Measurements from ENCODE around the gene MYCN. TPM values are rescaled to one million over a fixed set of nuclear protein-coding genes. Genes with fewer than 3 reads are reported as not detected.

MYCN gene
- total and polyA plus RNA-seq, 2 donors (not counting 3 experiments of a cell fraction or from before 2014, with no cell fraction given), result 0.47 to 6.8 TPM

DNA sequence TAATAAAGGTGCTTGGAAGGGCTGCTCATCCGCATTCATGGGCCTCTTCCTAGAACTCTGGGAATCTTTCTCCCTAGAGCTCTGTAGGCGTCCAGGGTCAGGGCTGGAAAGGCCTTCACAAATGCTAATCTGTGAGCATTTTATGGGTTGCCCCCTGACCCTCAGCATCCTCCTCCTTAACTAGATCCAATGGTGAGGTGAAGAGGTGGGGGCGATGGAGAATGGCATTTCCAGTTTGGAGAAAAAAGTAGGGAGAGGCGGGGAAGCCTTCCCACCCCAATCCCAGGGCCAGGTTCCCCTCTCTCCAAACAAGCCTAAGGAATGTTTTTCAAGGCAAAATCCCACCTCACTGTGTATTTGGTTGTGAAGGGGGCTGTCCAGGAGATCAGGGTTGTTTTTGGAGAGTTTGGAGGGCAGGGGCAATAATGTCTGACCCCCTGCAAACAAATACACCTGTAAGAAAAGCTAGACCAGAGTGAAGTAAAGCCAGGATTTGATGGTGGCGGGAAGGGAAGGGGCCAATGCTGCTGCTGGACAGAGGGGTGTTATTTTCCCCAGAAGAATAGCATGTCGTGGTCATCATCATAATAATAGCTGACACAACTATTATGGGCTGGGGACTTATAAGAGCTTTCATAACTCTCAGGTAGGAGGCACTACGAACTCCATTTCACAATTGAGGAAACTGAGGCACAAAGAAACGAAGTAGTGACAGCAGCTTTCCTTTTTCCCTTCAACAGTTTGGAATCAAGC, 1.4 kb upstream of the MYCN start:
- BruUV-seq (replicated peaks), result no TSS peak
- H3K9me3 ChIP-seq (replicated peaks; ENCODE audit: control insufficient read depth, insufficient read depth, low read length), result no peaks in the 10 kb centered on the region
- no peak overlapping the region for H2AFZ ChIP-seq (ENCODE audit: low read depth, low read length)
- H3K79me2 ChIP-seq (ENCODE audit: control insufficient read depth, insufficient read depth, low read length), result no peaks in the 10 kb centered on the region
- H3K4me1 ChIP-seq (ENCODE audit: control insufficient read depth, extremely low read depth, insufficient read depth, low read length), result peaks cover 13% of the 10 kb centered on the region
- ChIA-PET CTCF (interaction anchor here (0.7 to 2.0 kb wide), 21 partner anchors 8 to 818 kb away, joined by 3 to 14 read pairs (median 4); no protein-coding TSS in a partner anchor), POLR2A (no interaction called here)
- FAIRE-seq, result no peak
- dilution Hi-C loops (cut with MboI; ENCODE audit: extremely low pct_ligation_motif_present, low sequenced_read_pairs), result no loop called here
- no peak overlapping the region for H3K9ac ChIP-seq (replicated peaks; ENCODE audit: extremely low read depth, insufficient read depth, low read length)
- intact Hi-C loops (cut with micrococcal nuclease), result loop anchor here (1.0 to 2.0 kb wide), 4 partner anchors 230 to 670 kb away; no protein-coding TSS in a partner anchor
- H3K27ac ChIP-seq (ENCODE audit: insufficient read depth, low read depth, low read length), result no peak overlapping the region
- H4K20me1 ChIP-seq (replicated peaks; ENCODE audit: control insufficient read depth, extremely low read depth, insufficient read depth, low read length), result no peaks in the 10 kb centered on the region
- H3K9me1 ChIP-seq (replicated peaks; ENCODE audit: control insufficient read depth, extremely low read depth, insufficient read depth, low read length), result no peaks in the 10 kb centered on the region
- no peak for DNase-seq (ENCODE audit: low read depth, low spot score)
- H3K4me3 ChIP-seq (replicated peaks in 1 of 3; ENCODE audit: insufficient read depth in 1 of 3, low read depth in 1 of 3, low read length in 3 of 3), result no peak overlapping the region
- H3K4me2 ChIP-seq (ENCODE audit: insufficient read depth, low read length), result no peak overlapping the region
- TF ChIP-seq POLR2A (IDR thresholded peaks at IDR 0.05; ENCODE audit: low read depth, low read length) (no peak), GATA2 (IDR thresholded peaks at IDR 0.05; ENCODE audit: insufficient read depth, insufficient read length, low read depth, low read length) (no peak), MYC (IDR thresholded peaks at IDR 0.05; ENCODE audit: low read depth, low read length) (no peak), POLR2AphosphoS5 (IDR thresholded peaks at IDR 0.05; ENCODE audit: insufficient read depth, low read depth, low read length) (no peak), JUN (IDR thresholded peaks at IDR 0.05; ENCODE audit: borderline replicate concordance, insufficient read depth, insufficient read length, low read depth) (no peak), FOS (IDR thresholded peaks at IDR 0.05; ENCODE audit: borderline replicate concordance, insufficient read depth, low read length) (no peak), CTCF (IDR thresholded peaks at IDR 0.05; ENCODE audit: extremely low read depth in 1 of 2, insufficient read depth in 1 of 2, low read depth in 1 of 2, low read length in 2 of 2) (no peak), EZH2 (IDR thresholded peaks at IDR 0.05; ENCODE audit: borderline replicate concordance, low read depth, low read length, severe bottlenecking) (no peak)
- TF ChIP-seq, protein P1, sequence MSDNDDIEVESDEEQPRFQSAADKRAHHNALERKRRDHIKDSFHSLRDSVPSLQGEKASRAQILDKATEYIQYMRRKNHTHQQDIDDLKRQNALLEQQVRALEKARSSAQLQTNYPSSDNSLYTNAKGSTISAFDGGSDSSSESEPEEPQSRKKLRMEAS (IDR thresholded peaks at IDR 0.05; ENCODE audit: insufficient read depth, insufficient read length), result no peak
- H3K36me3 ChIP-seq (ENCODE audit: control insufficient read depth in 2 of 2, extremely low read depth in 1 of 2, insufficient read depth in 2 of 2, low read length in 2 of 2), result no peaks in the 10 kb centered on the region
- peaks cover 41 to 53% of the 10 kb centered on the region in 2 experiments for H3K27me3 ChIP-seq (ENCODE audit: control insufficient read depth in 2 of 2, insufficient read depth in 2 of 2, low read length in 2 of 2)

Measured in endothelial cell of umbilical vein (primary cell).